MM.1S (cell line): ENCODE data around the gene NPSR1.

Source experiments
- DNase-seq: peaks from one replicate; pipeline ENCODE4 v3.0.0-alpha.2; 2015
- H2AFZ ChIP-seq: fragments of 300-600 bp; sonication (generic); 2 replicates; pipeline ENCODE4 v1.6.0; 2016; ENCODE audit warnings: antibody characterized with exemption, low read length
- H3F3A ChIP-seq: fragments of 300-600 bp; sonication (generic); 2 replicates; pipeline ENCODE4 v1.6.1; 2016; ENCODE audit warnings: mild to moderate bottlenecking, antibody characterized with exemption, low read length, moderate library complexity, mixed read lengths; ENCODE audit not compliant: insufficient read depth
- H3K27ac ChIP-seq: fragments of 300-600 bp; sonication (generic); 2 replicates; pipeline ENCODE4 v1.5.1; 2016; ENCODE audit warnings: mild to moderate bottlenecking, low read length
- H3K27me3 ChIP-seq: fragments of 300-600 bp; sonication (generic); replicated peaks from 2 replicates; pipeline ENCODE4 v1.6.0; 2016; ENCODE audit warnings: low read length; ENCODE audit not compliant: insufficient read depth
- H3K36me3 ChIP-seq: fragments of 300-600 bp; sonication (generic); replicated peaks from 2 replicates; pipeline ENCODE4 v1.6.1; 2016; ENCODE audit warnings: mild to moderate bottlenecking, low read length, mixed read lengths; ENCODE audit not compliant: insufficient read depth
- H3K4me1 ChIP-seq: fragments of 300-600 bp; sonication (generic); 2 replicates; pipeline ENCODE4 v1.6.1; 2016; ENCODE audit warnings: low read length, mixed read lengths
- H3K4me2 ChIP-seq: fragments of 300-600 bp; sonication (generic); 2 replicates; pipeline ENCODE4 v1.6.0; 2016; ENCODE audit warnings: low read depth, low read length
- H3K4me3 ChIP-seq: fragments of 300-600 bp; sonication (generic); 2 replicates; pipeline ENCODE4 v1.5.1; 2016; ENCODE audit warnings: low read length, mixed read lengths
- H3K79me2 ChIP-seq: fragments of 300-600 bp; sonication (generic); 2 replicates; pipeline ENCODE4 v1.6.1; 2016; ENCODE audit warnings: mixed run types, low read length, mixed read lengths
- H3K9ac ChIP-seq: fragments of 300-600 bp; sonication (generic); 2 replicates; pipeline ENCODE4 v1.6.1; 2016; ENCODE audit warnings: low read length, mixed read lengths
- H3K9me2 ChIP-seq: fragments of 300-600 bp; sonication (generic); replicated peaks from 2 replicates; pipeline ENCODE4 v1.6.1; 2016; ENCODE audit warnings: mild to moderate bottlenecking, low read length, mixed read lengths; ENCODE audit not compliant: insufficient read depth
- H3K9me3 ChIP-seq: fragments of 300-600 bp; sonication (generic); replicated peaks from 2 replicates; pipeline ENCODE4 v1.6.1; 2016; ENCODE audit warnings: mild to moderate bottlenecking, low read length, mixed read lengths; ENCODE audit not compliant: insufficient read depth
- H4K20me1 ChIP-seq: fragments of 300-600 bp; sonication (generic); 2 replicates; pipeline ENCODE4 v1.6.1; 2016; ENCODE audit warnings: mild to moderate bottlenecking, low read length, moderate library complexity, mixed read lengths; ENCODE audit not compliant: insufficient read depth
- CTCF ChIP-seq: fragments of 300-600 bp; sonication (generic); IDR thresholded peaks from 2 replicates; pipeline ENCODE4 v1.5.1; 2016; ENCODE audit warnings: antibody characterized with exemption, low read length, mixed read lengths
- EZH2 ChIP-seq: fragments of 300-600 bp; sonication (generic); optimal IDR thresholded peaks from 2 replicates; pipeline ENCODE3; 2017; ENCODE audit warnings: low read depth, mild to moderate bottlenecking, antibody characterized with exemption, low read length, mixed read lengths
- EZH2phosphoT487 ChIP-seq: fragments of 300-600 bp; sonication (generic); IDR thresholded peaks from 2 replicates; pipeline ENCODE4 v1.6.1; 2018; ENCODE audit warnings: antibody characterized with exemption, low read length

Gene NPSR1

GRCh38 chr7:34751725-34752643, 94.0 kb downstream of the NPSR1 start:
- Histone ChIP-seq H3K27me3 (no peaks in the 10 kb centered on the region), H2AFZ (no peak overlapping the region), H3K4me3 (no peak overlapping the region), H3F3A (peaks cover 35% of the 10 kb centered on the region), H3K79me2 (no peaks in the 10 kb centered on the region), H4K20me1 (no peaks in the 10 kb centered on the region), H3K27ac (no peak overlapping the region), H3K36me3 (no peaks in the 10 kb centered on the region), H3K4me2 (no peak overlapping the region), H3K9ac (no peak overlapping the region), H3K9me2 (no peaks in the 10 kb centered on the region), H3K4me1 (peaks cover 53% of the 10 kb centered on the region), H3K9me3 (no peaks in the 10 kb centered on the region)
- no peak for TF ChIP-seq CTCF
- TF ChIP-seq EZH2 = no peak
- TF ChIP-seq EZH2phosphoT487 = no peak
- DNase-seq = no peak

GRCh38 chr7:34752929-34753328, 94.9 kb downstream of the NPSR1 start:
- Histone ChIP-seq H3K36me3 (no peaks in the 10 kb centered on the region), H3K4me1 (peaks cover 47% of the 10 kb centered on the region), H3K27ac (no peak overlapping the region), H4K20me1 (no peaks in the 10 kb centered on the region), H3K9ac (no peak overlapping the region), H3K9me3 (no peaks in the 10 kb centered on the region), H3K79me2 (no peaks in the 10 kb centered on the region), H3K4me2 (no peak overlapping the region), H2AFZ (no peak overlapping the region), H3F3A (peaks cover 25% of the 10 kb centered on the region), H3K4me3 (no peak overlapping the region), H3K27me3 (no peaks in the 10 kb centered on the region), H3K9me2 (no peaks in the 10 kb centered on the region)
- no peak for TF ChIP-seq EZH2phosphoT487
- TF ChIP-seq EZH2 = no peak
- no peak for TF ChIP-seq CTCF
- DNase-seq = no peak

- no peak overlapping the region; the same call in 1 of the 2 replicates for H2AFZ ChIP-seq
- H3F3A ChIP-seq = peaks cover 25% of the 10 kb centered on the region
- TF ChIP-seq EZH2 (no peak), CTCF (no peak), EZH2phosphoT487 (no peak)
- H3K4me1 ChIP-seq = peaks cover 54% of the 10 kb centered on the region
- H3K36me3 ChIP-seq = no peaks in the 10 kb centered on the region
- peak overlapping the region; percentile 71 for H3K27ac ChIP-seq
- H3K27me3 ChIP-seq = no peaks in the 10 kb centered on the region
- DNase-seq = peak; percentile 71
- H3K4me3 ChIP-seq = peak overlapping the region; percentile 9; the same call in 1 of the 2 replicates
- H3K9ac ChIP-seq = peak overlapping the region; percentile 19; the same call in 1 of the 2 replicates
- no peaks in the 10 kb centered on the region for H3K9me2 ChIP-seq
- no peaks in the 10 kb centered on the region for H4K20me1 ChIP-seq
- no peaks in the 10 kb centered on the region for H3K9me3 ChIP-seq
- H3K79me2 ChIP-seq = no peaks in the 10 kb centered on the region
- peak overlapping the region; percentile 60 for H3K4me2 ChIP-seq
Observed at GRCh38 chr7:34755008-34755407, 97.0 kb downstream of the NPSR1 start.
